ENCODE measurements around the gene KRT34. TPM values are rescaled to one million over a fixed set of nuclear protein-coding genes. Genes with fewer than 3 reads are reported as not detected.

KRT34 gene
- total RNA-seq, 8 experiments from 2014 or later: 0.14 TPM; not detected in 6

DNA sequence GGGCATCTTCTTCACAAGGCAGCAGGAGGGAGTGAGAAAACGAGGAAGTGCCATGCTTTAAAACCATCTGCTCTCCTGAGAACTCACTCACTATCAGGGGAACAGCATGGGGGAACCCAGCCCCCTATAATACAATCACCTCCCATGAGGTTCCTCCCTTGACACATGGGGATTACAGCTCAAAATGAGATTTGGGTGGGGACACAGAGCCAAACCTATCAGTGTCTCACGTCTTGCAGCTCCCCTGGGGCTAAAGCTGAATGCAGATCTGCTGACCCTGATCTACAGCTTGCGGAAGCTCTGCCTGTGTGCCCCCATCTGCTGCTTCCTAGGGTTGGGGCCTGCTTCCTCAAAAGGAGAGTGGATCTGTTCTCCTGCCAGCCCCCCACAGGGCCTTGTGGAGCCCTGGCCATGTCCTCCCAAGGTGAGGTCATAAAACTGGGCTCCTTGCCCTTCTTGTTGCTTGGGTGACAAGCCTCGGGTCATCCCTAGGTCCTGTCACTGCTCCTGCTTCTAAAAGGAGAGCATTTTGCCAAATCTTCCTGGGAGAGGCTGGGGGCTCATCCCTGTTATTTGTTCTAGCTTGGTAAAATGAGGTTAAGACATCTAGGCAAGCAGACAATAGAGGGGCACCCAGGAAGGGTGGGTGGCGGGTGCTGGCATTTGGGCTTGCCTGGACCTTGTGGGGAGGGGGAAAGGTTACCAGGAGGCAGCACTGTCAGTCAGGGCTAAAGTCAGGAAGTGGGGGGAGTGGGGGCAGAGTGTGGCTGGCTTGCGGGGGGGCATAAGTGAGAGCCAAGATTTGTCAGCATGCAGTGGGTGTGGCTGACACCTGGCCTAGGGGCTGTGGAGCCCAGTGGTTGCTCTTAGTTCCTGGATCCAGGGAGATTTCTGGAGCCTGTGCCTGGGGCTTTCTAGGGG lies 47.5 kb downstream of the KRT34 start:
- H3K4me1 ChIP-seq (replicated peaks in 1 of 2): no peaks in the 10 kb centered on the region
- no peak for ATAC-seq (replicated peaks in 6 of 8)
- H3K4me3 ChIP-seq: no peak overlapping the region
- no peak overlapping the region for H3K27ac ChIP-seq
- in situ Hi-C loops (cut with MboI; ENCODE audit: low pct_unique_long_range_greater_than_20kb in 2 of 9, low sequenced_read_pairs in 9 of 9, unreplicated experiment in 9 of 9): loop anchor here in 1 of 9 experiments (25.0 kb wide), 1 partner anchor 178 kb away; the partner anchor contains the start of genes KRT13 and KRT15
- WGBS, 10 experiments: 0 to 100% (median 20%) methylated on average over 1 to 4 of the region's 6 CpGs; no CpG with 5 or more reads in 1 of the 10 experiments

- in situ Hi-C loops (cut with MboI; ENCODE audit: low pct_unique_long_range_greater_than_20kb in 2 of 9, low sequenced_read_pairs in 9 of 9, unreplicated experiment in 9 of 9): loop anchor here in 1 of 9 experiments (25.0 kb wide), 1 partner anchor 178 kb away; the partner anchor contains the start of genes KRT13 and KRT15
- Histone ChIP-seq H3K4me1 (replicated peaks in 1 of 2) (no peaks in the 10 kb centered on the region), H3K4me3 (no peak overlapping the region), H3K27ac (no peak overlapping the region)
- WGBS, 10 experiments: 90 to 100% (median 92%) methylated on average over 1 to 2 of the region's 3 CpGs; no CpG with 5 or more reads in 7 of the 10 experiments
- no peak for ATAC-seq (replicated peaks in 6 of 8)
These were observed 48.3 kb downstream of the KRT34 start for GRCh38 chr17:41333836-41334235.

GRCh38 chr17:41333098-41333497 lies 49.0 kb downstream of the KRT34 start:
- no peaks in the 10 kb centered on the region for H3K4me1 ChIP-seq (replicated peaks in 1 of 2)
- in situ Hi-C loops (cut with MboI; ENCODE audit: low pct_unique_long_range_greater_than_20kb in 2 of 9, low sequenced_read_pairs in 9 of 9, unreplicated experiment in 9 of 9): loop anchor here in 1 of 9 experiments (25.0 kb wide), 1 partner anchor 179 kb away; the partner anchor contains the start of genes KRT13 and KRT15
- ATAC-seq (replicated peaks in 6 of 8): no peak
- H3K27ac ChIP-seq: no peak overlapping the region
- no peak overlapping the region for H3K4me3 ChIP-seq
- WGBS, 10 experiments: 75 to 94% (median 85%) methylated on average over 2 to 3 of the region's 5 CpGs; no CpG with 5 or more reads in 6 of the 10 experiments

DNA sequence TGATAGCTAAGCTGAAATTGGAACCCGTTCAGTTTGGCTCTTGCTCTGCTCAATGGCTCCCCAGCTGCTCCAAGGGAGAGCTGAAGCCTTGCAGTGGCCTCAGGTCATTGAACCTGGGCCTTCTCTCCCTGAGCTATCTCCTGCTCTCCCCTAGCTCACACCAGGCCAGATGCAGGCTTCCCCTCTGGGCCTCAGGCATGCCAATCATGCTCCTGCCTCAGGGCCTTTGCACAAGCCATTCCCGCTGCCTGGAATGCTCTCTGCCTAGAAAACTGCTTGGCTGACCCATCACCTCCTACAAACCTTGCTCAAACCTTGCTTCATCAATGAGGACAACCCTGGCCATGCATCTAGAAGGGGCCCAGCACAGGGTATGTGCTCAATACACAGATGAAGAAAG lies 49.9 kb downstream of the KRT34 start:
- no peak for ATAC-seq (replicated peaks in 6 of 8)
- in situ Hi-C loops (cut with MboI; ENCODE audit: low pct_unique_long_range_greater_than_20kb in 2 of 9, low sequenced_read_pairs in 9 of 9, unreplicated experiment in 9 of 9): loop anchor here in 1 of 9 experiments (25.0 kb wide), 1 partner anchor 180 kb away; the partner anchor contains the start of genes KRT13 and KRT15
- Histone ChIP-seq H3K4me1 (replicated peaks in 1 of 2) (no peaks in the 10 kb centered on the region), H3K27ac (no peak overlapping the region), H3K4me3 (no peak overlapping the region)
- WGBS, 10 experiments: 40 to 100% (median 60%) methylated on average over 1 of the region's 2 CpGs; no CpG with 5 or more reads in 5 of the 10 experiments

- 64 to 79% (median 77%) methylated on average over 1 to 5 of the region's 7 CpGs; no CpG with 5 or more reads in 6 of the 10 experiments for WGBS, 10 experiments
- in situ Hi-C loops (cut with MboI; ENCODE audit: low pct_unique_long_range_greater_than_20kb in 2 of 9, low sequenced_read_pairs in 9 of 9, unreplicated experiment in 9 of 9): loop anchor here in 1 of 9 experiments (25.0 kb wide), 1 partner anchor 181 kb away; the partner anchor contains the start of genes KRT13 and KRT15
These were observed 50.5 kb downstream of the KRT34 start for GRCh38 chr17:41331606-41332005.

GRCh38 chr17:41329279-41329948 lies 52.7 kb downstream of the KRT34 start:
- WGBS, 10 experiments: 4 to 100% (median 53%) methylated on average over 1 to 7 of the region's 13 CpGs; no CpG with 5 or more reads in 2 of the 10 experiments
- in situ Hi-C loops (cut with MboI; ENCODE audit: low pct_unique_long_range_greater_than_20kb in 2 of 9, low sequenced_read_pairs in 9 of 9, unreplicated experiment in 9 of 9): loop anchor here in 2 of 9 experiments (10.0 to 25.0 kb wide), 3 partner anchors 183 to 425 kb away; partner anchors contain the start of genes KRT13 (in 1 of the 2) and KRT15 (in 1 of the 2)
- ATAC-seq (replicated peaks in 6 of 8): peak; percentile 73 to 96 (median 82)

More at GRCh38 chr17:41331606-41332005, 50.5 kb downstream of the KRT34 start:
- no peak overlapping the region for H3K27ac ChIP-seq
- H3K4me3 ChIP-seq: no peak overlapping the region
- H3K4me1 ChIP-seq (replicated peaks in 1 of 2): no peaks in the 10 kb centered on the region
- no peak for ATAC-seq (replicated peaks in 6 of 8)

GRCh38 chr17:41328207-41328606 lies 53.9 kb downstream of the KRT34 start:
- Histone ChIP-seq H3K27ac (no peak overlapping the region), H3K4me3 (no peak overlapping the region), H3K4me1 (replicated peaks in 1 of 2) (no peaks in the 10 kb centered on the region)
- in situ Hi-C loops (cut with MboI; ENCODE audit: low pct_unique_long_range_greater_than_20kb in 2 of 9, low sequenced_read_pairs in 9 of 9, unreplicated experiment in 9 of 9): loop anchor here in 2 of 9 experiments (10.0 to 25.0 kb wide), 3 partner anchors 184 to 423 kb away; partner anchors contain the start of genes KRT13 (in 1 of the 2) and KRT15 (in 1 of the 2)
- ATAC-seq (replicated peaks in 6 of 8): no peak
- 40 to 100% (median 70%) methylated on average over 1 to 2 of the region's 7 CpGs; no CpG with 5 or more reads in 6 of the 10 experiments for WGBS, 10 experiments

More at GRCh38 chr17:41329279-41329948, 52.7 kb downstream of the KRT34 start:
- Histone ChIP-seq H3K4me3 (no peak overlapping the region), H3K4me1 (replicated peaks in 1 of 2) (no peaks in the 10 kb centered on the region), H3K27ac (no peak overlapping the region)

Other genes starting within 250 kb of the KRT34 start
- under 1 TPM in 2 of 8 experiments, not detected in 6; 0.17 to 0.47 TPM for gene KRTAP4-6, start 241.8 kb downstream of the KRT34 start, total RNA-seq
- gene KRTAP4-5, start 232.5 kb downstream of the KRT34 start, total RNA-seq: not detected
- under 1 TPM in 1 of 8 experiments, not detected in 7; 0.18 TPM for gene KRTAP4-4, start 221.6 kb downstream of the KRT34 start, total RNA-seq
- gene KRTAP4-3, start 214.1 kb downstream of the KRT34 start, total RNA-seq: not detected
- gene KRTAP4-2, start 204.1 kb downstream of the KRT34 start, total RNA-seq: not detected
- not detected for gene KRTAP4-1, start 197.4 kb downstream of the KRT34 start, total RNA-seq
- gene KRTAP9-1, start 192.4 kb downstream of the KRT34 start, total RNA-seq: not detected
- under 1 TPM in 1 of 8 experiments, not detected in 7; 0.85 TPM for gene KRTAP9-2, start 155.7 kb downstream of the KRT34 start, total RNA-seq
- under 1 TPM in 1 of 8 experiments, not detected in 7; 0.21 TPM for gene KRTAP9-3, start 149.9 kb downstream of the KRT34 start, total RNA-seq
- not detected for gene KRTAP9-8, start 144.3 kb downstream of the KRT34 start, total RNA-seq
- not detected for gene KRTAP9-4, start 132.6 kb downstream of the KRT34 start, total RNA-seq
- gene KRTAP9-9, start 126.9 kb downstream of the KRT34 start, total RNA-seq: under 1 TPM in 1 of 8 experiments, not detected in 7; 0.28 TPM
- gene KRTAP9-6, start 116.9 kb downstream of the KRT34 start, total RNA-seq: not detected
- under 1 TPM in 1 of 8 experiments, not detected in 7; 0.45 TPM for gene KRTAP9-7, start 106.6 kb downstream of the KRT34 start, total RNA-seq
- under 1 TPM in 1 of 8 experiments, not detected in 7; 0.57 TPM for gene KRTAP29-1, start 79.5 kb downstream of the KRT34 start, total RNA-seq
- gene KRTAP16-1, start 73.0 kb downstream of the KRT34 start, total RNA-seq: under 1 TPM in 4 of 8 experiments, not detected in 4; 0.17 to 1.00 (median 0.27) TPM
- under 1 TPM in 1 of 8 experiments, not detected in 7; 0.57 TPM for gene KRTAP17-1, start 66.6 kb downstream of the KRT34 start, total RNA-seq
- not detected for gene KRT33A, start 31.5 kb downstream of the KRT34 start, total RNA-seq
- gene KRT33B, start 12.5 kb downstream of the KRT34 start, total RNA-seq: under 1 TPM in 1 of 8 experiments, not detected in 7; 0.13 TPM
- under 1 TPM in 2 of 8 experiments, not detected in 6; 0.32 to 0.38 TPM for gene KRT31, start 15.3 kb upstream of the KRT34 start, total RNA-seq
- gene KRT37, start 42.3 kb upstream of the KRT34 start, total RNA-seq: under 1 TPM in 3 of 8 experiments, not detected in 5; 0.05 to 0.41 (median 0.33) TPM
- gene KRT38, start 58.7 kb upstream of the KRT34 start, total RNA-seq: under 1 TPM in 3 of 8 experiments, not detected in 5; 0.11 to 0.92 (median 0.71) TPM
- under 1 TPM in 1 of 8 experiments, not detected in 7; 0.05 TPM for gene KRT32, start 85.1 kb upstream of the KRT34 start, total RNA-seq
- gene KRT35, start 98.8 kb upstream of the KRT34 start, total RNA-seq: under 1 TPM in 4 of 8 experiments, not detected in 4; 0.09 to 0.24 (median 0.17) TPM
- gene KRT36, start 107.6 kb upstream of the KRT34 start, total RNA-seq: under 1 TPM in 2 of 8 experiments, not detected in 6; 0.19 to 0.25 TPM
- 1 to 10 TPM in 1 of 8 experiments, under 1 TPM in 3, not detected in 4; 0.32 to 1.9 (median 0.67) TPM for gene KRT13, start 123.3 kb upstream of the KRT34 start, total RNA-seq
- 1 to 10 TPM in 2 of 8 experiments, under 1 TPM in 5, not detected in 1; 0.11 to 4.0 (median 0.25) TPM for gene KRT15, start 136.6 kb upstream of the KRT34 start, total RNA-seq
- 1 to 10 TPM in 3 of 8 experiments, under 1 TPM in 3, not detected in 2; 0.29 to 6.2 (median 0.86) TPM for gene KRT19, start 146.0 kb upstream of the KRT34 start, total RNA-seq
- gene KRT9, start 189.8 kb upstream of the KRT34 start, total RNA-seq: 1 to 10 TPM in 1 of 8 experiments, under 1 TPM in 6, not detected in 1; 0.11 to 1.5 (median 0.46) TPM
- 1 to 10 TPM in 1 of 8 experiments, under 1 TPM in 4, not detected in 3; 0.18 to 1.3 (median 0.54) TPM for gene KRT14, start 204.6 kb upstream of the KRT34 start, total RNA-seq
- gene KRT16, start 230.5 kb upstream of the KRT34 start, total RNA-seq: 10 to 100 TPM in 1 of 8 experiments, 1 to 10 TPM in 3, not detected in 4; 1.0 to 26.9 (median 4.5) TPM
- 10 to 100 TPM in 3 of 8 experiments, 1 to 10 TPM in 1, under 1 TPM in 2, not detected in 2; 0.17 to 18.1 (median 5.8) TPM for gene KRT17, start 242.3 kb upstream of the KRT34 start, total RNA-seq

Data from motor neuron (in vitro differentiated cells).